Activated CD8-positive, alpha-beta memory T cell treated with anti-CD3 and anti-CD28 coated beads, Interleukin-2, amount 50 U/mL, for 4 hours (primary cell): ENCODE results near the gene AKT1S1.
"Not testable (repeated sequence)": the region's sequence is repeated elsewhere in the genome, so short reads cannot be mapped to it uniquely, and the experiment has no call there.

Experiments
- DNase-seq: peaks from one replicate; pipeline ENCODE4 v3.0.0-alpha.2; 2020

Gene AKT1S1

DNA sequence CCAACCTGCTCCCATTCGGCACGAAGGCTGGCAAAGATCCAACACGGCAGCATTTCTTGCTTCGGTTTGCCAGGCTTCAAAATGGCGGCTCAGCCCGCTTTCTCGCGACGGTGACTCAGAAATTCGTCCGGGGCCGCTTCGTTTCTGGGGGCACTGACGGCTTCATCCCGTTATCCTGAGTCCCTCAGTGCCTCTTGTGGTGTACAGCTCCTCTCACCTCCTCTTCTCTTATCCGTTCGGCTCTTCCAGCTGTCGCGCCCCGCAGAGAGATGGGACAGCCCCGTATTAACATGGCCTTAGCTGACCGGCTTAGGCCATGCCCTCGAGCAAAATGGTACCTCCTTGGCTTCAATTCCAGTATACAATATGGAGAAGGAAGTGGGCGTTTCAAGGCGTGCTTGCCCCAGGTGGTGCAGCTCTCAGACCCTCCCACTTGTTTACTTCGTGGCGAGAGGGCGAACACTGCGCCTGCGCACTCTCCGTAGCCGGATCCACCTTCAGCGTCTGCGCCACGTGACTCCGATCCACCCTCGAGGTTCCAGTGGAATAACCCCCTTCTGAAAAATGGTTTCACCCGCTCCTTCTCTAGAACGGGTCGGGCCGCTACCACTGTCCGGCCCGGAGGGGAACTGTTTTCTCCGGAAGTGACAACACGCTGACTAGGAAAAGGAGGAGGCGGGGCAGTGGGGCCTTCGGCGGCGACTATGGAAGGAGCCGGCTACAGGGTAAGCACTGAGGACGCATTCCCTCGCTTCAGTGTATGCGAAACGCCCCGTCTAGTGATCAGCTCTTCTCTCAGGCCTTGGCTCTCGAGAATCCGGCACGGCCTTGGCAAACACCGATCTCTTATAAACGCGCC lies at the start of gene AKT1S1, which contains the start of gene TBC1D17:
AKT1S1 (minus strand) TSS at position 336 of the 859 bp plus-strand sequence. CDS start 4,060 bp downstream, outside the sequence.
TBC1D17 (plus strand) TSS at position 683 of the 859 bp plus-strand sequence; CDS start at position 705, 22 bp downstream.
- DNase-seq: peak; percentile 96

DNA sequence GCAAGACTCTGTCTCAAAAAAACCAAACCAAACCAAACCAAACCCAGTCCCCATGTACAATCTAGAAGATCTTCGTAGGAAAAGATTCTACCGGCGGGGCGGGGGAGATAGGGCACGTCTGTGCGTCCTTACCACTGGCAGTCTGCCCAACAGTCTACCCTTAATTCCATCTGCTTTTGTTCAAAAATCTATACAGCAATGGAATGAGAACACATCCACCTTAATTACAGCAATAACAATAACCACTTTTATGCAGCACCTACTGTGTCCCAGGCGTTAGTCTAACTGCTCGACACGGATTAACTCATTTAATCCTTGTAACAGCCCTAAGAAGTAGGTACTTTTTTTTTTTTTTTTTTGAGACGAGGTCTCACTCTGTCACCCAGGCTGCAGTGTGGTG lies 49.4 kb upstream of the AKT1S1 start:
- no peak for DNase-seq

GRCh38 chr19:49925486-49925885 lies 48.3 kb upstream of the AKT1S1 start:
- DNase-seq: no peak

GRCh38 chr19:49924881-49925210 lies 47.7 kb upstream of the AKT1S1 start:
- DNase-seq: not testable (repeated sequence)

DNA sequence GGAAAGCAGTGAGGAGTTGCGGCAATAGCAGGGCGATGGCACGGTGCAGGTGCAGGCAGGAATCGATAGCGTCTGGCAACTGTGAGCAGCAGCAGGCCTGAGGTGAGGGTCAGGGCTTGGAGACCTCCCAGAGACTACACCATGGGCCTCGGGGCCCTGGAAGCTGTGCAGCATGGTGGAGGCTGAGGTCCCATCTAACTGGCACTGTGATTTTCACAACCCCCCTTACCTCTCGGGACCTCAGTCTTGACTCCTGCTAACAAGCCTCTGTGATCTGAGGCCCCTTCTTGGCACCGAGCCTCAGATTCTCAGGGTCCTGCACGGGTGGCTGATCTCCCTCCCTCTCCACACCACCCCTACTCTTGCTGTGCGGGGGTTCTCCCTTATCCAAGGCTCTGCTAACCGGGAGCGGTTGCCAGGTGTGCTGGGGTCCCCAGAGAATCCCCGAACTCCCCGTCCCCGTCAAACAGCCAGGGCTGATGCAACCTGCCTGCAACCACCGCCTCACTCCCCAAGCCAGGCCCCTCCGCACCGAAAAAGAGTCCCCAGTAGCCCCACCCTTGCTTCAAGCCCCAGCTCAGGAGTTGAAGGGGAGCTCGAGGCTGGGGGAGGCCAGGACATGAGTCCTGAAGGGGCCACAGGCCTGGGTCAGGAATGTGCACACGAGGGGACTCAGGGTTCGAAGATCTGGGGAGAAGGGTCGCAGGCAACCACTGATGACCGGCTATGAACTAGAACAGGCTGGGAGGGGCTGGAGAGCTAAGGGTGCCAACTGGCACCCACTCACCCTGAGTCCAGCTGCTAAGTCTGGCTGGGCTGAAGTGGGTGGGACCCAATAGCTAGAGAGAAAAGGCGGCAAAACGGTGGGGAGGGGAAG lies 47.1 kb upstream of the AKT1S1 start:
- no peak for DNase-seq

DNA sequence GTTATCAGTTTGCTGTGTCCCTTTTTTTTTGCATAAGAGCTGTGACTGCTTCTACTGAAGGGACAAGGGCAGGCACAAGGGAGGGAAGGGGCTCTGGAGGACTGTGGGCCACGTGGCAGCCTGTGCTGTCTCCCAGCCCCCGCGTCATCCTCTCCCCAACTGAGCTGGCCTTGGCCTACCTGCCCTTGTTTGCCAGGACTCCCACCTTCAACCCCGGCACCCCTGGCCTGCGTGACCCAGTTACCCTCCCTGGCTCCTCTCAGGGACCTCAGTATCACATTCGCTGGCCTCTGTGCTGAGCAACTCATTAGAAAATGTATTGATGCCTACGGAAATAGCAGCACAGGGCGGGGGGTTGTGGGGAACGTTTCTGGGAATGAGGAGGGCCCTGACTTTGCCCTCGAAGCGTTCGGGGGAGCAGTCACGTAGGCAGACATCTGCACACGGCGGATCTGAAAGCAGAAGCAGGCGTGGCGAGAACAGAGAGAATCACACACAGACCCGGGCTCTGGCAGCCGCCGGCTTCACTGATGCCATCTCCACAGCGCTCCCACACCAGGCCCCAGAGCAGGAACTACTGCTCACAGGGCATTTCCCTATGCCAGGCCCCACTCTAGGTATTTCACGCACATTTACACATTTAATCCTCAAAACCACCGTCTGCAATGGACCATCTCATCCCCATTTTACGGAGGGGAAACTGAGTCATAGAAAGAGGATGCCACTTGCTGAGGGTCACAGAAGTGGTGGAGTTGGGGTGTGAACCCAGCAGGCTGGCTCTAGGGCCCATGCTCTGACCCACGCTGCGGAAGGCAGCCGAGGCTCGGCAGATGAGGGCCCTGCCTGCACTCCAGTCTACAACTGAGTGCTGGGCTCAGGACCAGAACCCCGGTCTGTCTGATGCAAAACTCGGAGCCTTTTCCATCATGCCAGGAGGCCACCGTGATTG lies 46.2 kb upstream of the AKT1S1 start:
- no peak for DNase-seq

GRCh38 chr19:49921871-49922795 lies 45.0 kb upstream of the AKT1S1 start:
- no peak for DNase-seq

DNA sequence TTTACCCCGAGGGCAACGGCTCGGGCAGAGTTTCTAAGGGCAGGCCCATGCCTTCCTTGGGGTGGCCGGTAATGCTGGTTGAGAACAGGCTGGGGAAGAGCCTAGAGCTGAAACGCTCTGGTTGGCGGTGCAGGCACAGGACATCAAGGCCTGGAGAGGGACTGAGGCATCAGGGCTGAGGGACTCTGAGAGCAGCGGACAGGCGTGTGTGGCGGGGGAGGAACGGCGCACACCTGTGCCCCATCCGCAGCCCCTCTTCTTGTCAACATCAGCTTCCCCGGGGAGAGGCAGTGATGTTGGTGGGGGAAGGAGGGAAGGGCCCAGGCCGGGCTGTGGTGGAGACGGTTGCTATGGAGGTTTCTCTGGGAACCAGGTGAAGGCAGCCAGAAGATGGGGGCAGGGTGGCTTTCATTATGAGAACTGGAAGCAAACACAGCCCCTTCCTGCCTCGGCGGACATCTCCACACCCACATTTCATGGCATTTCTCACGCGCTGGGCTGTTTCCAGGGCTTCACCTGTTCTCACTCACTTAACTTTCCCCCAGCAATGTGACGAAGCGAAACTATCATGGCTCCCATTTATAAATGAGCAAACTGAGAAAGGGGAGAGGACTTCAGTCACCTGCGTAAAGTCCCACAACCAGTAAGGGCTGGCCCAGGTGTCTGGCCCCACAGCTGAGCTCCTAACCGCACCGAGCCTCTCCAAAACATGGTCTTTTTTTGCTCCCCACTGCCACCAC lies 43.6 kb upstream of the AKT1S1 start:
- no peak for DNase-seq

DNA sequence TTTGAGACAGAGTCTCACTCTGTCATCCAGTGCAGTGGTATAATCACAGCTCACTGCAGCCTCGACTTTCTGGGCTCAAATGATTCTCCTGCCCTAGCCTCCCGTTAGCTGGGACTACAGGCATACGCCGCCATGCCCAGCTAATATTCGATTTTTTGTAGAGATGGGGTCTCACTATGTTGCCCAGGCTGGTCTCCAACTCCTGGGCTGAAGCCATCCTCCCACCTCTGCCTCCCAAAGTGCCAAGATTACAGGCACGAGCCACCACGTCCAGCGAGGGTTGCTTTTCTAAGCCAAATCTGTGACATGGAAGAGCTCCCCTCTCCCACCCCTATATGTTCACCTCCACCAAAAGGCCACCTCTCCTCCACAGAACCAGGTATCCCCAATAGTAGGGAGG lies 40.9 kb upstream of the AKT1S1 start:
- no peak for DNase-seq

DNA sequence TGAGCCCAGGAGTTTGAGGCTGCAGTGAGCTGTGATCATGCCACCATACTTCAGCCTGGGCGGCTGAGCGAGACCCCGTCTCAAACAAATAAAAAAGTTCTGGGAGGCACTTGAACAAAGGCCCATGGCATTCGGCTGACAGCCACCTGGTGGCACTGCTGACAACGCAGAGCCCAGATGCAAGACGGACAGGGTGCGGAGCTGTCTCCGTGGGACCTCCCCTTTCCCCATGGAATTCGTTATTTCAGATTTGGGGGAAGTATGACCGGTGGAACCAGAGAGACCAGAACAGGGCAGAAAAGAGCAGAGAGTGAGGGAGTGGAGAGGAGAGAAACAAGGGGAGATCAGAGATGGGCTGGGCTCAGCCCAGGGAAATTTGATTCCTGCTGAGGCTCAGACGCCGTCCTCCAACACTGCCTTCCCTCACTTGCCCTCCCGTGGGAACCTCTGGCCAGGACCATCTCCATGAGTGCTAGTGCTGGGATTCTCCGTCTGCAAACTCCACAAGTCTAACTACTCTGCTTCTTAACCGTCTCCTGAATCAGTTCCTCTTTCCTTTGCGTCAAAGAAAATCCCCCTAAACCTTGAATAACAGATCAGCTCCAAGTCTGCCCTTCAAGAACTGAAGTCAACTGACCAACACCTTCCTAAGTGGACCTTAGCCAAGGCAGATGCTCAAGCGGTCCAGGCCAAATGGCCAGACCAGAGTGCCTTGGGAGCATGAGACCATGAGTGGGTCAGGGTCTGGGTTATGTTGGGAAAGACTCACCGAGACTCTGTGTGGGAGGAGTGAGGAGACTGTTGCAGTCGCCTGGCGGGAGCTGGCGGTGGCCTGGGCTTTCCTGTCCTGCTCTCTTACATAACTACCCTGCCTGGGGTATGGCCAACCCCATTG lies 39.9 kb upstream of the AKT1S1 start:
- no peak for DNase-seq

DNA sequence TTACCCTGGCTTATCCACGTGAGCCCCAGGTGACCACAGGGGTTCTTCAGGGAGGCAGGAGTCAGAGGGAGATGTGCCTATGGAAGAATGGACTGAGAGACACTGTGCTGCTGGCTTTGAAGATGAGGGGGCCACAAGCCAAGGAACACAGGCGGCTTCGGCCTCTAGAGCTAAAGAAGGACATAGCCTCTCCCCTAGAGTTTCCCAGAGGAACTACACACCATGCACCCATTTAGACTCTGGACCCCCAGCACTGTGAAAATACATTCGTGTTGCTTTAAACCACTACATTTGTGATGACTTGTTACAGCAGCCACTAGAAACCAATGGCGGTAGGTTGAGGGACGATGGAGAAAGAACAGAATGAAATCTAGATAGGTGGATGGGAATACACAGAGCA lies 38.1 kb upstream of the AKT1S1 start:
- DNase-seq: no peak

- DNase-seq: no peak
Measured at GRCh38 chr19:49913720-49914119, 36.6 kb upstream of the AKT1S1 start.

DNA sequence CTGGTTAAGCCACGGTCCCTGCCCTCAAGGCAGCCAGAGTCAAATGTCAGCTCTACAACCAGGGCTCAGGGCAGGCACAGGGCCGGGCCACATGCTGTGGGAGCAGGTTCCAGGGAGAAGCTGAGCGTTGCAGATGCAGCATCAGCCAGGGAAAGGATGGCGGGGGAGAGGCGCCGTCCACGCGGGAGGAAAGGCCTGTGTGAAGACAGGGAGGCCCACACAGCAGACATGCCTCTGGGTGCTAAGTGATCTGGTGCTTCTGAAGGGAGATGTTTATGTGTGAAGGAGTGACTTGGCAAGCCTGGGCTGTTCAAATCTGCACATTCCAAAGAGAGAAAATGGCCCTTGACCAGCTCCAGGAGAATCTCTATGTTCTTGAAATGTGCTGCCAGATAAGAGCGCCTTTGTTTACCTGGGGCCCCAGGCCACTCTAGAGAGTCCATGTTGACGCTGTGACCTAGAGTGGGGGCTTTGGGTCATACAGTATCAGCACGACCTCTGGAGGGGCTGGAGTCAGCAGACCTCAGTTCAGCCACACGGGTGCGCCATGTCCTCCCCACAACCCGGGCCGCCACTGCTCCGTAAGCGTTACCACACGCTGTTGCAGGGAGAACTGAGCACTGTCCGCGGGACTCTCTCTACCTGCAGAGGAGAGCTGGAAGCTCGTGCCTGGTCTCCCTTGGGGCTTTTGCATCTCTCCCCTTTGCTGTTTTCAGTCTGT lies 36.0 kb upstream of the AKT1S1 start:
- no peak for DNase-seq

GRCh38 chr19:49911381-49912145 lies 34.4 kb upstream of the AKT1S1 start:
- no peak for DNase-seq

- no peak for DNase-seq
Measured at GRCh38 chr19:49910179-49910578, 33.0 kb upstream of the AKT1S1 start.

GRCh38 chr19:49908480-49909420 lies 31.6 kb upstream of the AKT1S1 start:
- no peak for DNase-seq
